HCT116 (cell line): ENCODE data around the gene TFPT. TPM values are rescaled to one million over a fixed set of nuclear protein-coding genes. Genes with fewer than 3 reads are reported as not detected.

Experiments used
- ATAC-seq: fragments of 200-7000 bp; cut with Tn5 transposase; 2 replicates; pipeline ENCODE4 v1.9.1; 2020; ENCODE audit warnings: mild to moderate bottlenecking, moderate library complexity
- BruUV-seq: library from RNA; stranded (reverse); fragments of 400-500 nt; replicated peaks from 2 replicates; lab custom pipeline; 2021; lab: Mats Ljungman, UMichigan
- CTCF ChIA-PET: fragments of 300-600 bp; sonication (Branson Sonifier 250); formaldehyde crosslinking; loops from one replicate; lab custom pipeline; 2021; ENCODE audit warnings: antibody characterized with exemption; lab: Charles Lee
- POLR2A ChIA-PET: fragments of 300-600, 350-600 bp; sonication (Branson Sonifier 250); formaldehyde crosslinking; loops from one replicate; lab custom pipeline; 2021; ENCODE audit warnings: antibody characterized with exemption; lab: Charles Lee
- RAD21 ChIA-PET, 2 experiments: fragments of 300-600 bp; sonication (Branson Sonifier 250); formaldehyde crosslinking; loops; one replicate each; lab custom pipeline; 2023; ENCODE audit warnings: low total read pairs in 2 of 2; ENCODE audit not compliant: uncharacterized antibody in 2 of 2, unreplicated experiment in 2 of 2, low non-redundant PET in 1 of 2; lab: Charles Lee
- DNase-seq: peaks from one replicate; pipeline ENCODE4 v3.0.0-alpha.2; 2010; ENCODE audit warnings: low read depth, low spot score
- H2AFZ ChIP-seq: fragments of 200-600 bp; shearing (Covaris generic), sonication (generic); 2 replicates; pipeline ENCODE4 v1.6.1; 2017; ENCODE audit warnings: low read depth, mixed run types, mixed read lengths, antibody characterized with exemption, low read length; ENCODE audit not compliant: poor library complexity, severe bottlenecking
- H3K27ac ChIP-seq: 2 replicates; pipeline ENCODE4 v1.5.1; 2012; ENCODE audit warnings: low read depth, low read length
- H3K27me3 ChIP-seq: fragments of 200-600 bp; sonication (generic); 2 replicates; pipeline ENCODE4 v1.6.1; 2016; ENCODE audit warnings: mixed run types, low read length, mixed read lengths; ENCODE audit not compliant: insufficient read depth
- H3K36me3 ChIP-seq, 2 experiments: fragments of 200-500 bp in 1 of 2; fragments of 200-600 bp in 1 of 2; sonication (Bioruptor generic) in 1 of 2; sonication (generic) in 1 of 2; 2 replicates each; pipeline versions ENCODE4 v1.5.1 to v1.6.1; 2014 to 2016; ENCODE audit warnings: low read length in 2 of 2, inconsistent platforms in 1 of 2, mixed read lengths in 1 of 2, mixed run types in 1 of 2; ENCODE audit not compliant: insufficient read depth in 2 of 2, control insufficient read depth in 1 of 2
- H3K4me1 ChIP-seq, 2 experiments: fragments of 200-600 bp in 1 of 2; sonication (generic) in 1 of 2; 2 replicates each; pipeline versions ENCODE4 v1.5.1 to v1.6.1; 2012 to 2017; ENCODE audit warnings: low read length in 2 of 2, inconsistent platforms in 1 of 2, mild to moderate bottlenecking in 1 of 2, mixed read lengths in 1 of 2, mixed run types in 1 of 2, moderate library complexity in 1 of 2; ENCODE audit not compliant: insufficient read depth in 2 of 2, control insufficient read depth in 1 of 2
- H3K4me2 ChIP-seq: fragments of 200-600 bp; sonication (generic); 2 replicates; pipeline ENCODE4 v1.6.1; 2017; ENCODE audit warnings: mixed run types, low read length, mixed read lengths
- H3K4me3 ChIP-seq, 2 experiments: fragments of 200-600 bp in 1 of 2; sonication (generic) in 1 of 2; replicated peaks in 1 of 2; 2 replicates each; pipeline ENCODE4 v1.5.1; 2011 to 2016; ENCODE audit warnings: low read length in 2 of 2, control low read depth in 1 of 2, low read depth in 1 of 2, mild to moderate bottlenecking in 1 of 2, mixed read lengths in 1 of 2, mixed run types in 1 of 2
- H3K79me2 ChIP-seq: fragments of 200-600 bp; sonication (generic); 2 replicates; pipeline ENCODE4 v1.6.1; 2017; ENCODE audit warnings: mild to moderate bottlenecking, mixed run types, low read length, moderate library complexity, mixed read lengths; ENCODE audit not compliant: insufficient read depth
- H3K9ac ChIP-seq: fragments of 200-600 bp; sonication (generic); 2 replicates; pipeline ENCODE4 v1.6.1; 2016; ENCODE audit warnings: low read length, mixed read lengths
- H3K9me2 ChIP-seq: fragments of 200-600 bp; sonication (generic), shearing (Covaris generic); 2 replicates; pipeline ENCODE4 v1.6.1; 2017; ENCODE audit warnings: mixed run types, mild to moderate bottlenecking, moderate library complexity; ENCODE audit not compliant: insufficient read depth
- H3K9me3 ChIP-seq, 2 experiments: fragments of 200-500 bp in 1 of 2; fragments of 200-600 bp in 1 of 2; sonication (Bioruptor generic) in 1 of 2; sonication (generic) in 1 of 2; 2 replicates each; pipeline ENCODE4 v1.6.1; 2014 to 2017; ENCODE audit warnings: low read length in 2 of 2, mixed read lengths in 2 of 2, inconsistent platforms in 1 of 2, low read depth in 1 of 2, mild to moderate bottlenecking in 1 of 2, mixed run types in 1 of 2, moderate library complexity in 1 of 2; ENCODE audit not compliant: control insufficient read depth in 1 of 2, insufficient read depth in 1 of 2
- H4K20me1 ChIP-seq: fragments of 200-600 bp; sonication (generic), shearing (Covaris generic); 2 replicates; pipeline ENCODE4 v1.6.1; 2017; ENCODE audit warnings: mixed run types, mild to moderate bottlenecking, moderate library complexity; ENCODE audit not compliant: insufficient read depth
- ATF3 ChIP-seq: IDR thresholded peaks from 2 replicates; pipeline ENCODE4 v1.6.1; 2012
- CBX3 ChIP-seq: IDR thresholded peaks from 2 replicates; pipeline ENCODE4 v1.6.1; 2012; ENCODE audit warnings: low read depth
- CEBPB ChIP-seq: IDR thresholded peaks from 2 replicates; pipeline ENCODE4 v1.6.1; 2012; ENCODE audit warnings: low read depth
- EGR1 ChIP-seq: IDR thresholded peaks from 2 replicates; pipeline ENCODE4 v1.6.1; 2012; ENCODE audit warnings: low read depth
- EZH2 ChIP-seq: fragments of 200-600 bp; sonication (generic); IDR thresholded peaks from 2 replicates; pipeline ENCODE4 v1.6.1; 2017; ENCODE audit warnings: antibody characterized with exemption, mixed run types
- EZH2phosphoT487 ChIP-seq: fragments of 200-600 bp; IDR thresholded peaks from 2 replicates; pipeline ENCODE4 v1.6.1; 2018; ENCODE audit warnings: antibody characterized with exemption, borderline replicate concordance
- FOSL1 ChIP-seq: IDR thresholded peaks from 2 replicates; pipeline ENCODE4 v1.6.1; 2012; ENCODE audit warnings: low read depth
- MAX ChIP-seq: IDR thresholded peaks from 2 replicates; pipeline ENCODE4 v1.6.1; 2012
- POLR2A ChIP-seq: IDR thresholded peaks from 2 replicates; pipeline ENCODE4 v1.7.0; 2011; ENCODE audit warnings: borderline replicate concordance; ENCODE audit not compliant: insufficient read depth, insufficient read length; ENCODE audit errors: extremely low read depth
- POLR2AphosphoS5 ChIP-seq: IDR thresholded peaks from 2 replicates; pipeline ENCODE4 v1.6.1; 2011; ENCODE audit warnings: mild to moderate bottlenecking, low read depth, low read length, moderate library complexity
- RAD21 ChIP-seq: IDR thresholded peaks from 2 replicates; pipeline ENCODE4 v1.6.1; 2012; ENCODE audit warnings: low read depth, mild to moderate bottlenecking
- REST ChIP-seq: IDR thresholded peaks from 2 replicates; pipeline ENCODE4 v1.6.1; 2012; ENCODE audit warnings: low read depth
- SIN3A ChIP-seq: IDR thresholded peaks from 2 replicates; pipeline ENCODE4 v1.6.1; 2012; ENCODE audit warnings: low read depth
- SRF ChIP-seq: IDR thresholded peaks from 2 replicates; pipeline ENCODE4 v1.6.1; 2012; ENCODE audit warnings: low read depth
- TCF7L2 ChIP-seq: IDR thresholded peaks from 2 replicates; pipeline ENCODE4 v1.7.0; 2011; ENCODE audit warnings: borderline replicate concordance, inconsistent platforms; ENCODE audit not compliant: insufficient read depth, insufficient read length; ENCODE audit errors: extremely low read depth
- YY1 ChIP-seq: IDR thresholded peaks from 2 replicates; pipeline ENCODE4 v1.6.1; 2011; ENCODE audit warnings: low read length, low read depth, moderate library complexity, mild to moderate bottlenecking; ENCODE audit not compliant: insufficient replicate concordance; ENCODE audit errors: extremely low read depth
- ZFX ChIP-seq: fragments of 450-650 bp; IDR thresholded peaks from 2 replicates; pipeline ENCODE4 v1.6.1; 2017
- ZNF274 ChIP-seq: fragments of 200-500 bp; sonication (Bioruptor generic); IDR thresholded peaks from 2 replicates; pipeline ENCODE4 v1.6.1; 2014; ENCODE audit warnings: mild to moderate bottlenecking, low read depth, low read length, inconsistent platforms
- intact Hi-C: fragments of 100-400 bp; cut with micrococcal nuclease; formaldehyde crosslinking; loops from 2 replicates; pipeline ENCODE4 v1.10.0; 2022
- total RNA-seq: library from RNA; stranded (reverse); gene quantifications from one replicate; pipeline ENCODE4 v1.2.1, GENCODE V29; 2021; ENCODE audit not compliant: unreplicated experiment

Gene TFPT
- total RNA-seq, 1 experiment from 2014 or later, result 7.1 TPM

- no peak for TF ChIP-seq FOSL1
- no peak for TF ChIP-seq CEBPB
- TF ChIP-seq POLR2A, result no peak
- no peak for TF ChIP-seq EZH2phosphoT487
- no peak for TF ChIP-seq SIN3A
- TF ChIP-seq, all 23 proteins: peak for 0
Observed at GRCh38 chr19:54149021-54149812, 33.8 kb upstream of the TFPT start (continued).

GRCh38 chr19:54148158-54148557 lies 32.7 kb upstream of the TFPT start:
- ChIA-PET POLR2A (interaction anchor here (0.8 kb wide), 1 partner anchor 11 kb away, joined by 3 read pairs; no protein-coding TSS in a partner anchor), CTCF (no interaction called here), RAD21 (no interaction called here)
- intact Hi-C loops, result no loop called here
- Histone ChIP-seq H3K9me3 (no peaks in the 10 kb centered on the region), H4K20me1 (no peaks in the 10 kb centered on the region), H3K4me3 (no peak overlapping the region), H3K4me2 (no peak overlapping the region), H3K4me1 (no peaks in the 10 kb centered on the region), H3K27me3 (no peaks in the 10 kb centered on the region), H3K9ac (no peak overlapping the region), H2AFZ (no peak overlapping the region), H3K27ac (no peak overlapping the region), H3K36me3 (peaks cover 53 to 76% of the 10 kb centered on the region in 2 experiments; a peak in 3 of 4 replicates), H3K79me2 (peaks cover 11% of the 10 kb centered on the region; the same call in 1 of the 2 replicates), H3K9me2 (no peaks in the 10 kb centered on the region)
- ATAC-seq (no peak), DNase-seq (no peak)
- BruUV-seq, result no TSS peak
- no peak for TF ChIP-seq RAD21
- TF ChIP-seq ATF3, result no peak
- no peak for TF ChIP-seq EZH2
- TF ChIP-seq SRF, result no peak
- no peak for TF ChIP-seq ZFX
- TF ChIP-seq YY1, result no peak
- TF ChIP-seq FOSL1, result no peak
- no peak for TF ChIP-seq POLR2A
- TF ChIP-seq TCF7L2, result no peak
- TF ChIP-seq EZH2phosphoT487, result no peak
- TF ChIP-seq ZNF274, result no peak
- TF ChIP-seq CEBPB, result no peak
- TF ChIP-seq REST, result no peak
- TF ChIP-seq CBX3, result no peak
- no peak for TF ChIP-seq MAX
- TF ChIP-seq POLR2AphosphoS5, result no peak
- no peak for TF ChIP-seq SIN3A
- TF ChIP-seq EGR1, result no peak
